Endothelial cell of umbilical vein (primary cell): ENCODE data around the gene MIX23.

Experiments
- CTCF ChIP-seq, 2 donors: IDR thresholded peaks; 1 replicate in 1 of 2; 2 replicates in 1 of 2; pipeline ENCODE4 v1.5.1; 2011; ENCODE audit warnings: low read length in 2 of 2, mild to moderate bottlenecking in 2 of 2, moderate library complexity in 2 of 2, control low read depth in 1 of 2, inconsistent platforms in 1 of 2, low read depth in 1 of 2; ENCODE audit not compliant: insufficient read depth in 1 of 2; ENCODE audit errors: extremely low read depth in 1 of 2
- EZH2 ChIP-seq: IDR thresholded peaks from 2 replicates; pipeline ENCODE4 v1.6.1; 2012; ENCODE audit warnings: borderline replicate concordance, low read depth, mild to moderate bottlenecking, moderate library complexity, low read length, inconsistent platforms; ENCODE audit not compliant: severe bottlenecking

GRCh38 chr3:122427857-122428471, 44.9 kb upstream of the MIX23 start:
- TF ChIP-seq CTCF (IDR thresholded peaks at IDR 0.05; ENCODE audit: extremely low read depth in 1 of 2, insufficient read depth in 1 of 2, low read depth in 1 of 2, low read length in 2 of 2) (no peak), EZH2 (no peak)
